Measurements from ENCODE around the gene NFKBIA.
"Not testable (repeated sequence)": the region's sequence is repeated elsewhere in the genome, so short reads cannot be mapped to it uniquely, and the experiment has no call there.

Gene NFKBIA

DNA sequence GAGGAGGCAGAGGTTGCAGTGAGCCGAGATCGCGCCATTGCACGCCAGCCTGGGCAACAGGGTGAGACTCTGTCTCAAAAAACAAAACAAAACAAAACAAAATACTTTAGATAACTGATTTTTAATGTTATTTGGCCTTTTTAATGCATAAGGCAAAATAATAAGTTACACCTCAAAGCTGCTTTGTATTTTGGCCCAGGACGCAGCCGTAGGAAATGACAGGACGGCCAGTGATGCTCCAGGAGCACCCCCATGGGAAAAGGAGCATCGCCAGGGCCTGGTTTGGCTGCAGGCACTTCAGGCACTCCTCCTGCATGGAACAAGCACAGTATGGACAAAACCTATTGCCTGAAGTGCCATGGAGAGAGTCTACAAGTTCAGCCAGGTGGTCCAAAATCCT is 3.5 kb upstream of the NFKBIA start:
- no peak for DNase-seq (ENCODE audit: low read depth)

DNA sequence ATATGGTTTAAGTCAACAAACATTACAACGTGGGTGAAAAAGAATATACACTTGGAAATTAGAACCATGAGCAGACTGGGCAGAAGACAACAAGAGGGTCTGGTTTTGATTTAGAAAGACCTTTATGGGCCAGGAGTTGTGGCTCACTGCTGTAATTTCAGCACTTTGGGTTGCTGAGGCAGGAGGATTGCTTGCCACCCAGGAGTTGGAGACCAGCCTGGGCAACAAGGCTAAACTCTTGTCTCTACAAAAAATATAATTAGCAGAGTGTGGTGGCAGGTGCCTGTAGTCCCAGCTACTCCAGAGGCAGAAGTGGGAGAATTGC is 2.7 kb upstream of the NFKBIA start:
- DNase-seq (ENCODE audit: low read depth): no peak

DNA sequence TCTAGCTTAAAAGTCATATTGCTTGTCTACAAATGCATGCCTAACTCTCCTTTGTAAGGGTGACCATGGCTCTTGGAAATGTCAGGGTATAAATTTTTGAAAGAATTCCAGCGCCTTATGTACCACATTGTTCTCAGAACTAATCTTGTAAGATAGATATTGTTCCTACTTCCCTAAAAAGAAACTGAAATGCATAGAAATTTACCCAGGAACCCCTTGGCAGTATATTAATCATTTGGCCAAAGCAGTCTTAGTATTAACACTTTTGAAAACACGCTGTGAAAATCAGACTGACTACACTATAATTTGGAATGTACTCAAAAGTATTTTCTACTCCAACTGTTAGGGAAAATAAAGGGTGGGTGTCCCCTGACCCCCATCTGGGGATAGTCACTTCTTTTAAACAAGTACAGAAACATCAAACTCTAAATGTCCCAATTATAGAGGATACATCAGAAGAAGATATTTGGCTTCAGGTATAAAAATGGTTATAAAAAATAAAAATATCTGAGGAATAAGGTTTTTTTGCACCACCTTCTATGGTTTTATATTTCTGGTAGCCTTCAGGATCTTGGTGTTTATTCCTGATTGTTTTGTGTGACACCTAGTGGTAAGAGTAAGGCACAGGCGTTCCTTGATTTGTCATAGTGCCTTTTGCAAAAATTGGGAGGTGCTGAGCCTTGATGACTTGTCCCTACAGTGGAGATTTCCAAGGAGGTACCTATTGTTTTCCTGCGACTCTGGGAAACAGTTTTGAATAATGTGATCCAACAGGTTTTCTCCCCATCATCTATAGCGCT is 2.2 kb upstream of the NFKBIA start:
- DNase-seq (ENCODE audit: low read depth): no peak

GRCh38 chr14:35406090-35406489 is 1.5 kb upstream of the NFKBIA start:
- DNase-seq (ENCODE audit: low read depth): no peak

DNA sequence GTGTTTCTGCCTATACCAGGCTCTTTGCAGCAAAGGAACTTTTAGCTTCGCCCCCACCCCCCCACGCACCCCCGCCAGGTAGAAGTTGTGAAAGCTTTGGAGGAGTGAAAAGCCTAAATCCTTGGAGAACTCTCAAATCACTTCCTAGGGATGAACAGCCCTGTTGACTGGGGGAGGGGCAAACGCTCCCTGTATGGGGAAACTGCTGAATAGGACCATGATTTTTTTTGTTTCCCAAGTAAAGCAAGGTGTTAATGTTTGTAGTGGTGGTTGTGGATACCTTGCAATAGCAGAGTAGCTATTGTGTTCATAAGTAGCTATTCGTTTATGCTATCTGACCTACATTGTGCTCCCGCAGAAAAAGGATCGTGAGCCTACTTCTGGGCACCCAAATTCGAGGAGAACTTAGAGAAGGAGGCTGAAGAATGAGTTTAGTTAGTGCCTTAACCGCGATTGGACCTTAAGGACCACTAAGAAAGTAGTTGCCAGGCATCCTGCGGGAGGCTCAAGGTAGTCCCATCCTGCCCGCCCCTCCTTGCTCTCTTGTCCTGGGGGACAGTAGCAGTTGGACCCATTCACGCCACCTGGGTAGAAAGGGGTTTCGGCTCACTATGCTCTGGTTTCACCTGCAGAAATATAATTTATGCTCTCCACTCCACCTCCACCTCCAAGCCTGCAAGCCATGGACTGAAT is 901 bp upstream of the NFKBIA start:
- no peak for DNase-seq (ENCODE audit: low read depth)

DNA sequence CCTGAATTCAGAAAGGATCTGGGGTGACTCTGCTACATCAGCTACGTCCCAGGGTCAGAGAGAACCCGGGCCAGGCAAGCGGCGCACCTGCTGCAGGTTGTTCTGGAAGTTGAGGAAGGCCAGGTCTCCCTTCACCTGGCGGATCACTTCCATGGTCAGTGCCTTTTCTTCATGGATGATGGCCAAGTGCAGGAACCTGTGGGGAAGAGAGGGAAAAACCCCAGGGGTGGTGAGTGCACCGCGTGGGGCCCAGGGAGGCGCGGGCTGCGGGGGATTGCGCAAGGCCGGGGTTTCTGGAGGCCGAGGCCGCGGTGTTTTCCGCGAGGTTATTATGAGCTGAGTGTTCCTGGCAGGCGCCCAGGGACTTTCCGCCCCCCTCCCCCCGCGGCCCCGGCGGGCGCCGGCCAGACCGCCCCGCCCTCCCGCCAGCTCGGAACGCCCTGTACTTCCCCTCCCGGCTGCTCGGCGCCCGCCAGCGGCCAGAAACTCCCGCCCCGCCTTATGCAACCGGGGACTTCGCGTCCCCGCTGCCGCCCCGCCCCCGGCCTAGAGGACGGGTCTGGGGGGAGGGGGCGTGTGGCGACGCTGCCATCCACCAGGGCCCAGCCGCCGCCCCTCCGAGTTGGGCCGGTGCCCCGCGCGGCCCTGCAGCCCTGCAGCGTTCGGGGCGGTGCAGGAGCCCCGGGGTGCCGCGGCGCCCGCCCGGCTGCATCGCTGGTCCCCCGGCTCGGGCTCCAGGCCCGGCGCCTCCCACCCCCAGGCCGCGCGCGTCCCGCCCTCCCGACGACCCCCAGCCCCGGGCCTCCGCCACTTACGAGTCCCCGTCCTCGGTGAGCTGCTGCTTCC is 723 bp downstream of the NFKBIA start:
- peak; percentile 94 for DNase-seq (ENCODE audit: low read depth)

DNA sequence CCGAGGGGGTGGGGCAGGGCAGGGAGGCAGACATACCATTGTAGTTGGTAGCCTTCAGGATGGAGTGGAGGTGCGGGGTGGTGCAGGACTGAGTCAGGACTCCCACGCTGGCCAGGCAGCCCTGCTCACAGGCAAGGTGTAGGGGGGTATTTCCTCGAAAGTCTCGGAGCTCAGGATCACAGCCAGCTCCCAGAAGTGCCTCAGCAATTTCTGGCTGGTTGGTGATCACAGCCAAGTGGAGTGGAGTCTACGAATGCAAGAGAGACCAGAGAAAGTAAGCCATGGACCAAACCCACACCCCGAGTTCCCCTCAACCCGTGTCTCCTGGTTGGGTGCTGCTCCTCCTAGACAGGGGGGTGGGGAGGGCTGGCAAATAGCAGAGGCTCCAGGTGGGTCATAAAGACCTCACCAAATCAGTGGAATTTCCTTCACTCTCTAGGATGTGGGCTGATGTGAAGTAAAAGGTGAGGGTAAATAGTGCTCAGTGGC is 1.4 kb downstream of the NFKBIA start:
- DNase-seq (ENCODE audit: low read depth): peak; percentile 41

DNA sequence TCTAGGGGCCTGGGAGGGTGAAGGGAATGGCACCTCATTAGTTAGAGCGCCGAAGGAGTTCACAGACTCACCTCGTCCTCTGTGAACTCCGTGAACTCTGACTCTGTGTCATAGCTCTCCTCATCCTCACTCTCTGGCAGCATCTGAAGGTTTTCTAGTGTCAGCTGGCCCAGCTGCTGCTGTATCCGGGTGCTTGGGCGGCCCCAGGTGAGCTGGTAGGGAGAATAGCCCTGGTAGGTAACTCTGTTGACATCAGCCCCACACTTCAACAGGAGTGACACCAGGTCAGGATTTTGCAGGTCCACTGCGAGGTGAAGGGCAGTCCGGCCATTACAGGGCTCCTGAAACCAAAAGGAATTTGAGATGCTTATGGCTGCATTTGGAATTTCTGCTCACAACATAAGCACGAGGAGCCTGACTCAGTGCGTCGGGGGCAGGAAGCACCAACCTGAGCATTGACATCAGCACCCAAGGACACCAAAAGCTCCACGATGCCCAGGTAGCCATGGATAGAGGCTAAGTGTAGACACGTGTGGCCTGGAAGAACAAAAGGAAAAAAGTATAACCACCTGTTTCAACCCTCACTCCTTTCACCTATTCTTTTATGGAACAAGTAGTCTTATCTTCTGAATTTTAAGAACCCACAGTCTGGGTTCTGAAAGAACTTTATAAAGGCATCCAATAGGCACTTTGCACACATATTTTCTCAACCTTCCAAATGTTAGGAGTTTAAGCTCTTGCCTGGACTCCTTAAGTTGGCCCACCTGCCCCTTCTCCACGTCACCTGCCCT is 2.0 kb downstream of the NFKBIA start:
- no peak for DNase-seq (ENCODE audit: low read depth)

DNA sequence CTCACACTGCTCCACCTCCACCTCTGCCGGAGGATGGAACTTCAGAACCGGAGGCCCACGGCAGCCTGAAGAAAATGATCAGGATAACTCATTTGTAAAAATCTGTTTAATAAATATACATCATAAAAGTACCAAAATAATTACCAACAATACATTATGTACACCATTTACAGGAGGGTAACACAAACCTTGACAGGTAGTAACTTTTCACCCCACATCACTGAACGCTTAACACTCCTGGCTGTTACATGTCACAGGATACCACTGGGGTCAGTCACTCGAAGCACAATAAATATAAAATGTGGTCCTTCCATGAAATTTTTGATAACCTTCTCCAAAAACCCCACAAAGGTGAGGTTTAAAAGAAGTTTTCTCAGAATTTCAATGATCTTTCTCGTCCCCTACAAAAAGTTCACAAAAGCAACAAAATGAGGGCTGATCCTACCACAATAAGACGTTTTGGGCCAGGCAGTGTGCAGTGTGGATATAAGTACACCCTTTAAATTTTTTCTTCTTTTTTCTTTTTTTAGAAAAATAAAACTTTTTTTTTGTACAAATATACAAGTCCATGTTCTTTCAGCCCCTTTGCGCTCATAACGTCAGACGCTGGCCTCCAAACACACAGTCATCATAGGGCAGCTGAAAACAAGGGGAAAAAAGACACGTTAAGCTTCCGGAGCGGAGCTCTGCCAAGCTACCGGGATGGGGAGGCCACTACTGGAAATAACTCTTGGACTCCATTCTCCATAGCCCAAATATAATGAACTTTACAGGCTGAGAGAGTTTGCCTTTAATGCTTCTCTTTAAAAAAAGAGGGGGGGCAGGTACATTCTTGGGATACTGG is 2.9 kb downstream of the NFKBIA start:
- no peak for DNase-seq (ENCODE audit: low read depth)

DNA sequence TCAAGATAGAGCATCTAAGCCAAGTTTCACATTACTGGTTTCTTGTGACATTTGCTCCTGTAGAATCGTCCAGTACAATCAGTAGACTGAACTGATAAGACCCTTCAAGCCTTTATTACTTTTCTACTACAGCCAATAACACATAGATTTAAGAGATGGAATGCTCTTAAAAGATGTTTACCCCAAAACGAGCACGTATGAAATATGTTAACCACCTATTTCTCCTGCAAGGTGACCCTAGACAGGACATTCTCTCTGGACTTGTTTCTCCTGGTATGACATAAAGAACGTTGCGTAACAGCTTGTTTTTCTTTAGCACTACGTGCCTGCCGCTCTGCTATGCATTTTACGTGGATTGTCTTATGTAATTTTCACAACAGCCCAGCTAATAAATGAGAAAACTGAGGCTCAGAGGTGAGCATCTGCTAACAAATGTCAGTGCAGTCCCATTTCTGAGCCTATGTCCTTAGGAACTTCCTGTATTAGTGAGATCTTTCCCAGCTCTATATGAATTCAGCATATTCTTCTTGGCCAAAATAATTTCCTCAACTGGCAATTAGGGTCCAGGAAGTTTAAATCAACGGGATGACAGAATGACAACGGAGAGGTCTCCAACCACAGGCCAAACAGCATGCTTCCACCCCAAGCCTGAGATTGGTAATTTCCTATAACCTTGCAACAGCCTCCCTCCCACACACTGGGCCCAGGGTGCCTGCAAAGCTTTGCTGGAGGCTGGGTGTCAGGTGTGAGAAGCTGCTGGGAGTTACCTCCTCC is 3.7 kb downstream of the NFKBIA start:
- DNase-seq (ENCODE audit: low read depth): peak; percentile 34

GRCh38 chr14:35399083-35399937 is 5.2 kb downstream of the NFKBIA start:
- DNase-seq (ENCODE audit: low read depth): no peak

GRCh38 chr14:35398071-35398584 is 6.4 kb downstream of the NFKBIA start:
- no peak for DNase-seq (ENCODE audit: low read depth)

GRCh38 chr14:35396610-35397009 is 7.9 kb downstream of the NFKBIA start:
- DNase-seq (ENCODE audit: low read depth): not testable (repeated sequence)

DNA sequence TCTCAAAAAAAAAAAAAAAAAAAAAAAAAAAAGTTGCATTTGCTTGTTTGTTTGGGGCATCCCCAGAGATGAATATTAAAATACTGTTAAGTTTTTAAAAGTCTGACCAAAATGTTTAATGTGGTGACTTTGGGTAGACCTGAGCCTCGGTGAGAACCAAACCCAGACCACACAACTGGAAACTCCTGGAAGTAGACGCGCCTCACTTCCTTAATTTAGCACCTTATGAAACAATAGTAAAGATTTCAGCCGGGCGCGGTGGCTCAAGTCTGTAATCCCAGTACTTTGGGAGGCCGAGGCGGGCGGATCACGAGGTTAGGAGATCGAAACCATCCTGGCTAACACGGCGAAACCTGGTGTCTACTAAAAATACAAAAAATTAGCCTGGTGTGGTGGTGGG is 9.3 kb downstream of the NFKBIA start:
- DNase-seq (ENCODE audit: low read depth): no peak

GRCh38 chr14:35394326-35395013 is 10.1 kb downstream of the NFKBIA start:
- no peak for DNase-seq (ENCODE audit: low read depth)

- no peak for DNase-seq (ENCODE audit: low read depth)
Measured at GRCh38 chr14:35393826-35394225, 10.7 kb downstream of the NFKBIA start.

GRCh38 chr14:35392103-35392502 is 12.4 kb downstream of the NFKBIA start:
- no peak for DNase-seq (ENCODE audit: low read depth)

DNA sequence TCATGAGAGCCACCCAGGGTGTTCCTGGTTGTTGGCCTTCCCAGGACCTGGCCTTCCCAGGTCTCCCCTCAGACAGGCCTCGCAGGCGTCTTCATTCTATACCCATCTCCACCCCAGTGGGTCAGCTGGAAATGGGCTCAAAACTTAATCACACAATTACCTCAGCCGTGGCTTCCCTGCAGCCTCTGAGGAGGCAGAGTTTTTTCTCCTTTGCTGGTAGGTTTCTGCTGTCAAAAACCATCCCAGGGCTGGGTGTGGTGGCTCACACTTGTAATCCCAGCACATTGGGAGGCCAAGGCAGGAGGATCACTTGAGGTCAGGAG is 13.2 kb downstream of the NFKBIA start:
- no peak for DNase-seq (ENCODE audit: low read depth)
